Vagina (tissue), 2 donors: ENCODE results near the gene STARD13. TPM values are rescaled to one million over a fixed set of nuclear protein-coding genes. Genes with fewer than 3 reads are reported as not detected.

Experiments
- DNase-seq, 2 donors: peaks; one replicate each; pipeline ENCODE4 v3.0.0-alpha.2; 2017; ENCODE audit errors: extremely low spot score in 2 of 2
- H3K27ac ChIP-seq: fragments of 200-600 bp; sonication (generic); one replicate; pipeline ENCODE4 v1.5.1; 2019
- H3K27me3 ChIP-seq: fragments of 200-600 bp; sonication (generic); one replicate; pipeline ENCODE4 v1.5.1; 2019
- H3K36me3 ChIP-seq, 2 donors: fragments of 200-600 bp; sonication (generic); one replicate each; pipeline ENCODE4 v1.5.1; 2017 to 2019
- H3K4me1 ChIP-seq: fragments of 200-600 bp; sonication (generic); one replicate; pipeline ENCODE4 v1.5.1; 2019
- H3K4me3 ChIP-seq, 2 donors: fragments of 200-600 bp; sonication (generic); 1 replicate in 1 of 2; 2 replicates in 1 of 2; pipeline ENCODE4 v1.5.1; 2016 to 2019
- H3K9me3 ChIP-seq: fragments of 200-600 bp; sonication (generic); one replicate; pipeline ENCODE4 v1.5.1; 2019
- CTCF ChIP-seq, 3 experiments: fragments of 450-650 bp in 2 of 3; fragments of 200-600 bp in 1 of 3; sonication (generic) in 1 of 3; IDR thresholded peaks; one replicate each; pipeline ENCODE4 v1.5.1; 2017 to 2019; ENCODE audit warnings: antibody characterized with exemption in 3 of 3, mild to moderate bottlenecking in 2 of 3, moderate library complexity in 2 of 3
- POLR2A ChIP-seq, 2 donors: fragments of 450-650 bp; IDR thresholded peaks; one replicate each; pipeline ENCODE4 v1.6.1; 2017; ENCODE audit warnings: antibody characterized with exemption in 2 of 2, mild to moderate bottlenecking in 2 of 2, moderate library complexity in 2 of 2
- POLR2AphosphoS5 ChIP-seq, 2 donors: sonication (generic); formaldehyde crosslinking; IDR thresholded peaks; one replicate each; pipeline ENCODE4 v1.9.0; 2017; ENCODE audit warnings: antibody characterized with exemption in 2 of 2, mild to moderate bottlenecking in 2 of 2, low read depth in 1 of 2; ENCODE audit not compliant: insufficient read depth in 1 of 2
- intact Hi-C: fragments of 100-400 bp; cut with DNase I; formaldehyde crosslinking; loops from one replicate; pipeline ENCODE4 v1.15.1; 2023
- total RNA-seq: library from RNA; depleted of rRNA; stranded (reverse); fragments of >200 nt; gene quantifications from one replicate; pipeline ENCODE4 v1.2.3, GENCODE V29; 2016

The STARD13 gene
- total RNA-seq, 1 donor from 2014 or later: 33.1 TPM

GRCh38 chr13:33134213-33134612 lies 151.3 kb downstream of the STARD13 start:
- no peak for DNase-seq
- H3K36me3 ChIP-seq: peaks cover 0 to 3% of the 10 kb centered on the region in 2 donors
- no peak for TF ChIP-seq POLR2A (IDR thresholded peaks at IDR 0.05)
- no peak for TF ChIP-seq CTCF (IDR thresholded peaks at IDR 0.05)
- no peak for TF ChIP-seq POLR2AphosphoS5 (IDR thresholded peaks at IDR 0.05; ENCODE audit: insufficient read depth in 1 of 2, low read depth in 1 of 2)
- intact Hi-C loops: loop anchor here (5.0 kb wide), 1 partner anchor 1463 kb away; no protein-coding TSS in a partner anchor
- peaks cover 11% of the 10 kb centered on the region for H3K4me1 ChIP-seq
- H3K27ac ChIP-seq: no peak overlapping the region
- no peak overlapping the region for H3K4me3 ChIP-seq
- no peaks in the 10 kb centered on the region for H3K9me3 ChIP-seq
- no peaks in the 10 kb centered on the region for H3K27me3 ChIP-seq

GRCh38 chr13:33132644-33133440 lies 152.7 kb downstream of the STARD13 start:
- Histone ChIP-seq H3K9me3 (no peaks in the 10 kb centered on the region), H3K4me3 (no peak overlapping the region), H3K27ac (peak overlapping the region; percentile 71), H3K36me3 (peaks cover 0 to 3% of the 10 kb centered on the region in 2 donors), H3K4me1 (peaks cover 14% of the 10 kb centered on the region), H3K27me3 (no peaks in the 10 kb centered on the region)
- TF ChIP-seq POLR2AphosphoS5 (IDR thresholded peaks at IDR 0.05; ENCODE audit: insufficient read depth in 1 of 2, low read depth in 1 of 2): no peak
- intact Hi-C loops: loop anchor here (5.0 kb wide), 1 partner anchor 1464 kb away; no protein-coding TSS in a partner anchor
- no peak for DNase-seq

- TF ChIP-seq POLR2AphosphoS5 (IDR thresholded peaks at IDR 0.05; ENCODE audit: insufficient read depth in 1 of 2, low read depth in 1 of 2): no peak
- TF ChIP-seq POLR2A (IDR thresholded peaks at IDR 0.05): no peak
- TF ChIP-seq CTCF (IDR thresholded peaks at IDR 0.05): no peak
- H3K4me1 ChIP-seq: peaks cover 42% of the 10 kb centered on the region
- no peaks in the 10 kb centered on the region for H3K9me3 ChIP-seq
- intact Hi-C loops: loop anchor here (5.0 to 10.0 kb wide), 2 partner anchors 75 to 1467 kb away; no protein-coding TSS in a partner anchor
- H3K27me3 ChIP-seq: no peaks in the 10 kb centered on the region
- peak overlapping the region; percentile 3 for H3K27ac ChIP-seq
- DNase-seq: no peak
- peaks cover 0 to 6% of the 10 kb centered on the region in 2 donors for H3K36me3 ChIP-seq
- H3K4me3 ChIP-seq: no peak overlapping the region
Observed at GRCh38 chr13:33129886-33130285, 155.7 kb downstream of the STARD13 start.

DNA sequence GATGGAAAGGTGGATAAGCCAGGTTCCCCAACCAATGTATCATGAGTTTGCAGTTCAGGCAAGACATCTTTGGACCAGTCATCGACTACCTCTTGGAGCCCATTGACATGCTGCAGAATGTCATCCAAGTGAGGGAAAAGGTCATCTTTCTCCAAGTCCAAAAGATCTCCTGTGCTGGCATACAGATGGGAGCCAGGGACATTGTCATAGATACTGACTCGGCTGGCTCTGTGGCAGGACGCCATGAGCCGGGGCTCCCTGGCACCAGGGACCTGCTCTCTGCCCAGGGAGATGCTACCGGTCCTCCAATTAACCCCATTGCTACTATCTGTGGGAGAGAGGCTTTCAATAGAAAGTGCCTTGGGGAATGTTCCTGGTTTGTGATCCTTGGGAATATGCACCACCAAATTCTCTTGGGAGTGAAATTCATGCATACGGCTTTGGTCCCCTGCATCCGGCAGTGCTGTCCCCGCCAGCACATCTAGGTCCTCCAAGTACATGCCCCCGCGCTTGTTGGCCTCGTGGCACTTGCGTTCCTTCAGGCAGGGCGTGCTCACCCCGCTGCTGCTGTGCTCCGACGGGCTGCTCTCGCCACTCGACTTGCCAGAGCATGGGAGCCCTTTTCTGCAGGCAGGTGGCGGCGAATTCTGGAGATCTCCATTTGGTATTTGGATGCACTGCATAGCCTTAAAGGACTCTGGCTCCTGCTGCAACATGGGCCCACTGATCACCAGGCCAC lies 156.3 kb downstream of the STARD13 start:
- DNase-seq: no peak
- Histone ChIP-seq H3K9me3 (no peaks in the 10 kb centered on the region), H3K4me3 (no peak overlapping the region), H3K27me3 (no peaks in the 10 kb centered on the region), H3K36me3 (peaks cover 0 to 6% of the 10 kb centered on the region in 2 donors), H3K4me1 (peaks cover 47% of the 10 kb centered on the region), H3K27ac (peak overlapping the region; percentile 34)
- intact Hi-C loops: loop anchor here (10.0 kb wide), 1 partner anchor 76 kb away; no protein-coding TSS in a partner anchor
- TF ChIP-seq POLR2A (IDR thresholded peaks at IDR 0.05): no peak
- TF ChIP-seq POLR2AphosphoS5 (IDR thresholded peaks at IDR 0.05; ENCODE audit: insufficient read depth in 1 of 2, low read depth in 1 of 2): no peak
- no peak for TF ChIP-seq CTCF (IDR thresholded peaks at IDR 0.05)

GRCh38 chr13:33128134-33128533 lies 157.4 kb downstream of the STARD13 start:
- Histone ChIP-seq H3K4me1 (peaks cover 57% of the 10 kb centered on the region), H3K9me3 (no peaks in the 10 kb centered on the region), H3K27me3 (no peaks in the 10 kb centered on the region), H3K27ac (peak overlapping the region; percentile 34), H3K4me3 (no peak overlapping the region), H3K36me3 (peaks cover 0 to 6% of the 10 kb centered on the region in 2 donors)
- intact Hi-C loops: loop anchor here (10.0 kb wide), 1 partner anchor 77 kb away; no protein-coding TSS in a partner anchor
- DNase-seq: no peak
- TF ChIP-seq CTCF (IDR thresholded peaks at IDR 0.05) (no peak), POLR2A (IDR thresholded peaks at IDR 0.05) (no peak), POLR2AphosphoS5 (IDR thresholded peaks at IDR 0.05; ENCODE audit: insufficient read depth in 1 of 2, low read depth in 1 of 2) (no peak)
